ENCODE measurements around the gene PPIL1.
A peak's percentile ranks its signal among the peaks of the same experiment; 100 is the strongest.

Gene PPIL1

GRCh38 chr6:36834576-36835341, 39.8 kb downstream of the PPIL1 start:
- no peak for DNase-seq

DNA sequence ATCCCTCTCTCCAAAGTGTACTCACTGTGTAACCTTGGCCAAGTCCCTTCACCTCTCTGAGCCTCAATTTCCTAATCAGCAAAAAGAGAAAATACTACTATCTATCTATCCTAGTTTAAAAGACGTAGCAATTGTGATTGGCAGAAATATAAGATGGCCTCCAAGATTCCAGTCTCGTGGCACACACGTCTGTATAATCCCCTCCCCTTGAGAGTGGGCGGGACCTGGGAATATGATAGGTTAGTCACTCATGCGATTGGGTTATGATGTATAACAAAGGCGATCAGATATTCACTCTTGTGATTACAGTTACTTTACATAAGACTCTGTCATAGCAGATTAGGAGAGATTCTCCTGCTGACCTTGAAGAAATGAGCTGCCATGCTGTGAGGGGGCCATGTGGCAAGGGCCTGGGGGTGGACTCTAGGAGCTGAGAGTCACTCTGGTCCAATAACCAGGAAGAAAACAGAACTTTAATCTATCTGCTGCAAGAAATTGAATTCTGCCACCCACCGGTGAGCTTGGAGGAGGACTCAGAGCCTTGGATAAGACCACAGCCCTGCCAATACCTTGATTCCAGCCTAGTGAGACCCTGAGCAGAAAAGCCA, 41.3 kb downstream of the PPIL1 start:
- DNase-seq = no peak

GRCh38 chr6:36832313-36832712, 42.3 kb downstream of the PPIL1 start:
- DNase-seq = no peak

- DNase-seq = no peak
These were observed 44.0 kb downstream of the PPIL1 start for GRCh38 chr6:36830577-36830976.

DNA sequence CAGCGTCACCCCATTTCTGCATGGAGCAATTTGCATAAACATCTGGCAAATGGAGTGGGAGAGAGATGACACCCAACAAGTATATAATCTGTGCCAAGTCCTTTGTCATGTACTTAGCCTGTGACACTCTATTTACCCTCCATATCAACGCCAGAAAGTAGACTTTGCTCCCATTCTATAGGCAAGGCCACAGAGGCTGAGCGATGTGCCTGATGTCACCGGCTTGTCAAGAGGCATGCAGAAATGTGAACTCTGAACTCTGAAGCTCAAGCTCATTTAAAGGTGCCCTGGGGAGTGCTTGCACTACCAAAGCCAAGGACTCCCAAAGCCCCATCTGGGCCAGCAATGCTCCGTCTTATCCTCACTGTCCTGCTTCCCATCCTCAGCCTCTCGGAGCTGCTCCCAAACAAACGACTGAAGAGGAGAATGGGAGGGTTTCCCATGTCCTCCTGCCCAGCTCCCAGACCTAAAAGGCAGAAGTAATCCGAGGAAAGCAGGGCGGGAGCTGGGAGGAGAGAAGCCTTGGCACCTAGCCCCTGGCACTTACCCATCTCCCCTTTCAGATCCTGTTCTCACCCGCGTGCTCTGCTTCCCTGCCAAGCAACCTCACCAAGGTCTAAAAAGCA, 44.6 kb downstream of the PPIL1 start:
- no peak for DNase-seq

DNA sequence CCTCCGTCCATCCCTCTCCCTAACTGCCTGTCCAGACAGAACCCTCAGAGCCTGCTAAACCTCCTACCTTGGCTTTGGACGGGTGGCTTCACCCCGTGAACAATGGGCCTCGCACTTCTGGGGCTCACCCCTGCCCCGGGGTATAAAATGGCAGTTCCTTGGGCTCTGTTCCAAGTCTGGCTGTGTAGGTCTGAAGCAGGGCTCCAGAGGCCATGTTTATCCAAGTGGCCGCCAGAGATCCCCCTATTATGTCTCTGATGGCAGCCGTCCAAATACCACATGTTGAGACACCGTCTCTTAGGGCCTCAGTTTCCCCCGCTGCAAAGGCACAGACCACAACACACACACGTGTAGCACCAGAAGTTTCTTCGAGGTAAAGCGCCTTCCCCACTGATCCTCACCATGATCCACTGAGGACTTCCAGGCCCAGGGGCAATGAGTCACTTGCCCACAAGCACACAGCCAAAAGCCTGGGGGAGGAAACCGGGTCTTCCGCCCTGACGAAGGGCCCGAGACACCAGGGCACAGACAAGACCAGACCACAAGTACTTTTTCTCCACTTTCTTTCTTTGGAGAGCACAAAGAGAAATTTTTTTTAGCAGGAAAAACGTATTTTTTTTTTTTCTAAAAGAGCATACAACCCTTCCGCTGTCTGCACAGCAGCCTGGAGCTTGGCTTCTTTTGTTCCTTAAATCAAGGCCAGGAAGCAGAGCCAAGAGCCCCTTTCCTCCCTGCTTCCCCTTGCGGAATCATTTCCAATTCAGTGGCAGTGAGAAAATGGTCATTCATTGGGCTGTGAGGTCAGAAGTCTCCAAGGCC, 47.1 kb downstream of the PPIL1 start:
- DNase-seq = peak; percentile 72 to 85 (median 83)

- no peak for DNase-seq
These were observed 47.9 kb downstream of the PPIL1 start for GRCh38 chr6:36826520-36827227.

DNA sequence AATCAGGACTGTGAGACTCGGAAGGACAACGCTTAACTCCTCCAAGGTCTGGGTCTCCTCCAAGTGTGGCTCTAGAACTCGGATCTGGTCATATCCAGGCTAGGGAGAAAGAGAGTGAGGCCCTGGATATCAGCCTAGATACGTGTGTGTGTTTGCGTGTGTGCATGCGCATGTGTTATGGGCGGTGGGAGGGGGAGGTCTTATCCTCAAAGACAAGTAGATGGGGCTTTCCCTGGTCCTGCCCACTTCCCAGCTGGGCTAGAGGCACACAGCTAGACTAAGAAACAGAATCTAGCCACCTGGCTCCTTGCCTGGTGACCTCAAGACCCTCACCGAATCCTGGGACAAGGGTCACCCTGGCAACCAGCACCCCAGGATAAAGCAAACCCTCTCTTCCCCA, 48.6 kb downstream of the PPIL1 start:
- DNase-seq = no peak

DNA sequence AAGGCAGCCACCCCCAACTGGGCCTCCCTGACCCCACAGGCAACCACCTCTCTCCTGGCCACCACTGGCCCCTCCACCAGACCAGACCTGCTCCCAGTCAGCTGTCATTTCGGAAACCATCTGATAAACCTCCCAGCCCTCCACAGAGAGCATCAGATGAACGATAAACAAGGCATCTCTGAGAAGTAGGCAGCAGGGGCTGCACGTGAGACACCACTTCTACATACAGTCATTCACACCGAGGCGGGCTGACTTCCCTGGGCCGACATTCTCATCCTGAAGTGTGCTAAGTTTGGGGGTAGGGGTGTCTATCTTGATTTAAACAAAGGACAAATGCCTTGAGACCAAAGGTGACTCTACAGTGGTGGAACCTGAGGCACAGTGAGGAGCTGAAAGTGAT, 49.2 kb downstream of the PPIL1 start:
- no peak for DNase-seq

GRCh38 chr6:36824253-36824652, 50.4 kb downstream of the PPIL1 start:
- no peak for DNase-seq

DNA sequence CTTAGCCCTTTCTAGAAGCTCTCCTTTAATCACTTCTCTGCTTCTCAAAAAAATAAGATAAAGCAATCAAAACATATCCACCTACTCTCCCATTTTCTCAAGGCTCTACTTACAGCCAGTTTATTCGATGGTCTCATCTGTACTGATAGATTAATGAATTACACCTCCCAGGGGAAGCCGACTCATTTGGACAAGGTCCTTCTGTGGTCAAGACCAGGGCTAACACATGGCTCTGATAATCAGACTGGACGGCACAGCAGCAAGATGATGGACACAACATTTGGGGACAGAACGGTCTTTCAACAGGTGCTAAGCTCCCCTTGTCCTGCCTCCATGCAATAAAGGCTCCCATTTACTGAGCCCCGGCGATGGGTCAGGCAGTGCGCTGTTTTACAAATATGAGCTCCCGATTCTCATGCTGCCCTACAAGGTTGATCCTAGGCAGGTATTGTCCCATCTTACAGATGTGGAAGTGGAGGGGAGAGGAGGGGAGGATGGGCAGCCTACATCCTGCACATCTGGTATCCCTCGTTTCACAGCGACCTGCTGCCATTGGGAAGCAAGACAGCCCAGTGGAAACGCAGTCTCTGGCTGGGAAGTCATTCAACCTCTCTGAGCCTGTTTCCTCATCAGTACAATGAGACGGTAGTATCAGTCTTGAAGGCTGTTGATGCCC, 51.0 kb downstream of the PPIL1 start:
- no peak for DNase-seq

GRCh38 chr6:36822506-36823269, 51.9 kb downstream of the PPIL1 start:
- DNase-seq = no peak

DNA sequence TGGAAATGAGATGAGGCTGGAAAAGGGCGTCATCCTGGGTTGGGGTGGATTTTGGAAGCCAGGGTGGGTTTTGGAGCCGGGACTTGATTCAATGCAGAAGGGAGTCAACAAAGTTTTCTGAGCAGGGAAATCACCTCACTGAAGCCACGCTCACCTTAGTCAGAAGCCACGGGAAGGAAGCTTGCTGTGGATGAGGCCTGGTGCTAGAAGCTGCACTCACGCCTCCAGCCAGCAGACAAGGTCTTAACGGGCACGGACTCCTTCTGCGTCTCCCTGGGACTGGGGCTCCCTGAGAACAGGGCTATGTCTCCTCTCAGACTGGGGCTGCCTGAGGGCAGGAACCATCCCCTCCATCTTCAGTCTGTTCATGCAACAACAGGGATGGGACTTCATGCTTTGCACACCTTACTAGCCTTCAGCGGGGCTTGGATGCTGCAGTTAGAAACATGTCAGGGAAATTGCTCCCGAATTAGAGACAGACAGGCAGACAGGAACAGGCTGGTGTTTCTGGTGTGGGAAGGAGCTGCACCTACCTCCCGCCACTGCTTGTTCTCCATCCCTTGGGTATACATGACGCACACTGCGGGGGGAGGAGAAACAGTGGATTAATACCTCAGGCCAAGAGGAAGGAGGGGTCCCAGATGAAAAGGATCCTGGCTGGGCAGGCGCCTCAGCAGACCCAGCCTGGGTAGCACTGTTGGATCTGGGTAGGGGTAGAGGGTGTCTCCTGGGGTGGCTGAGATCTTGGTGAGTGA, 52.8 kb downstream of the PPIL1 start:
- peak in 1 of 4 experiments; percentile 14 for DNase-seq

DNA sequence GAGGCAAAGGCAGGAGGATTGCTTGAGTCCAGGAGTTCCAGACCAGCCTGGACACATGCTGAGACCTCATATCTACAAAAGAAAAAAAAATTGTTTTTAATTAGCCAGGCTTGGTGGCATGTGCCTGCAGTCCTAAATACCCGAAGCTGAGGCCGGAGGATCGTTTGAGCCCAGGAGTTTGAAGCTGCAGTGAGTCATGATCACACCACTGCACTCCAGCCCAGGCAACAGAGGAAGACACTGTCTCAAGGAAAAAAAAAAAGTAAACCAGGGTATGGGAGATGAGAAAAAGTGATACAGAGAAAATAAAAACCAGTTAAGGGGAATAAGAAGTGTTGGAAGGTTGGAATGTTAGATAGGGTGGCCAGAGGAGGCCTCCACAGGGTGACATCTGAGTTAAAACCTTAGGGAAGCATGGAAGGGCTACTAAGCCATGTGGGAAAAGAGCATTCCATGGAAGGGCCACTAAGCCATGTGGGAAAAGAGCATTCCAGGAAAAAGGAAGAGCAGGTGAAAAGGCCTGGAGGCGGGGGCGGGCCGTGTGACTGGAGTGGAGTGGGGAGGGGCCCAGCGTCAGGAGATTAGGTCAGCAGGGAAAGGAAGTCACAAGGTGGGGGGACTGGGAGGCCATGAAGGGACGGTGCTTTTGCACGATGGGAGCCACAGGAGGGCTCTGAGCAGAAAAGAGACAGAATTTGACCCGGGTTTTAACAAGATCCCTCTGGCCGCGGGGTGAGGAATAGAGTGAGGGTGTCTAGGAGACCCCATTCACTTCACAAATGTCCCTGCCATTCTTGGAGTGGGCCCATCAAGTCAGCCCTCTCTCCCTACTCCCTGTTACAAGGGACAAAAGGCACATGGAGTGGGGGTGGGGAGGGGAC, 53.7 kb downstream of the PPIL1 start:
- DNase-seq = peak; percentile 71 to 83 (median 77)

- DNase-seq = no peak
These were observed 55.8 kb downstream of the PPIL1 start for GRCh38 chr6:36818756-36819155.

GRCh38 chr6:36817847-36818246, 56.8 kb downstream of the PPIL1 start:
- DNase-seq = no peak

GRCh38 chr6:36817176-36817817, 57.3 kb downstream of the PPIL1 start:
- no peak for DNase-seq

DNA sequence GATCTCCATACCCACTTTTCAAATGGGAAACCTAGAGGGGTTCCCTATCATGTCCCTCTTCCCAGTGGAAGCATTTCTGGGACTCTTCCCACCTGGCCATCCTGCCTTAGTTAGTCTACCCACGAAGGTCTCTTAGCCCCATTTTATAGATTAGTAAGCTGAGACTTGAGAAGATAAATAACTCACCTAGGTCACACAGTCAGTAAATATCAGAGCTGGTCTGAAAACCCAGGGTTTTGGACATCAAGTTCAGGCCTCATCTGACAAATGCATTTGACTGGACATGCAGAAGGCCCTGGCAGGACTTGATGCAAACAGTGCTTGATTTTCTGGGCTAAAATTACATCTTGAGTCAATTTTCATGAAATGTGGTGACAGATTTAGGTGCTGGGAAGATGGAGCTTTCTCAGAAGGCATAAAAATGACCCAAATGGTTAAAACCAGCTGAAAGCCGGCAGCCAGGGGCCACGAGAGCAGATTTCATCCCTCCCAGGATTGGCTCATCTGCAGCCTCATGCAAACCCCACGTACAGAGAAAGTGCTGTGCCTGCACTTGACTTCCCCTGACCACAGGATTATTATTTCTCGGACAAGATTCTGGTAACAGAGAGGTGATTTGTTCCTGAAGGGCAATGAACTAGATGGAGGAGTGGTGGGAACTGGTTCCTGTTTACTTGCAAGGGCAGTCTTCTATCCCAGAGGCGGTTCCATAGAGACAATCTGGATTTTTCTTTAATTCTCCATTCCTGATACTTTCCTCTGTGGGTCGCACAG, 58.5 kb downstream of the PPIL1 start:
- DNase-seq = peak in 1 of 4 experiments; percentile 22
